ENCODE results near the gene RFX2. TPM values are rescaled to one million over a fixed set of nuclear protein-coding genes. Genes with fewer than 3 reads are reported as not detected.
"Not testable (repeated sequence)": the region's sequence is repeated elsewhere in the genome, so short reads cannot be mapped to it uniquely, and the experiment has no call there.

Gene RFX2
- total and polyA plus RNA-seq, 4 donors: 0.67 to 5.1 (median 2.8) TPM

GRCh38 chr19:5987077-5987818, 123.1 kb downstream of the RFX2 start:
- peak overlapping the region; percentile 52 to 69 for H3K9ac ChIP-seq (ENCODE audit: low read depth in 1 of 2, low read length in 2 of 2)
- 20% methylated on average over 17 of the region's 17 CpGs for WGBS
- TF ChIP-seq HNF4A (conservative IDR thresholded peaks at IDR 0.05) (peak; percentile 43 to 61), HNF4G (IDR thresholded peaks at IDR 0.05) (no peak), FOXA2 (IDR thresholded peaks at IDR 0.05) (peak; percentile 20), RAD21 (IDR thresholded peaks at IDR 0.05) (peak; percentile 95 to 97), CTCF (IDR thresholded peaks at IDR 0.05; ENCODE audit: low read depth, low read length, missing input control) (peak; percentile 98)
- no peaks in the 10 kb centered on the region for H3K27me3 ChIP-seq (ENCODE audit: control insufficient read depth in 4 of 4, insufficient read depth in 4 of 4, low read length in 3 of 4)
- no peaks in the 10 kb centered on the region for H3K9me3 ChIP-seq (ENCODE audit: control insufficient read depth in 4 of 4, low read length in 3 of 4)
- peak overlapping the region; percentile 20 to 59 (median 37) for H3K4me3 ChIP-seq (ENCODE audit: low read depth in 1 of 3, low read length in 3 of 3)
- H3K27ac ChIP-seq (ENCODE audit: low read depth in 1 of 2, low read length in 2 of 2): peak overlapping the region in 1 of 2 donors; percentile 39
- peaks cover 0 to 22% (median 2%) of the 10 kb centered on the region in 4 donors for H3K4me1 ChIP-seq (ENCODE audit: control insufficient read depth in 4 of 4, insufficient read depth in 4 of 4, low read length in 3 of 4)
- peak; percentile 85 for DNase-seq (ENCODE audit: low spot score)
- H3K36me3 ChIP-seq (ENCODE audit: control insufficient read depth in 4 of 4, insufficient read depth in 3 of 4, low read depth in 1 of 4, low read length in 3 of 4): no peaks in the 10 kb centered on the region

- 96% methylated on average over 5 of the region's 5 CpGs for WGBS
- not testable (repeated sequence) for H3K27me3 ChIP-seq (ENCODE audit: control insufficient read depth in 4 of 4, insufficient read depth in 4 of 4, low read length in 3 of 4); H3K27ac ChIP-seq (ENCODE audit: low read depth in 1 of 2, low read length in 2 of 2); H3K9ac ChIP-seq (ENCODE audit: low read depth in 1 of 2, low read length in 2 of 2); H3K4me3 ChIP-seq (ENCODE audit: low read depth in 1 of 3, low read length in 3 of 3); DNase-seq (ENCODE audit: low spot score); H3K36me3 ChIP-seq (ENCODE audit: control insufficient read depth in 4 of 4, insufficient read depth in 3 of 4, low read depth in 1 of 4, low read length in 3 of 4); H3K9me3 ChIP-seq (ENCODE audit: control insufficient read depth in 4 of 4, low read length in 3 of 4)
- peaks cover 0 to 25% (median 2%) of the 10 kb centered on the region in 4 donors for H3K4me1 ChIP-seq (ENCODE audit: control insufficient read depth in 4 of 4, insufficient read depth in 4 of 4, low read length in 3 of 4)
Observed at GRCh38 chr19:5985837-5986236, 124.5 kb downstream of the RFX2 start.

GRCh38 chr19:5985098-5985783, 125.1 kb downstream of the RFX2 start:
- Histone ChIP-seq H3K4me1 (ENCODE audit: control insufficient read depth in 4 of 4, insufficient read depth in 4 of 4, low read length in 3 of 4) (peaks cover 1 to 29% (median 5%) of the 10 kb centered on the region in 4 donors), H3K9ac (ENCODE audit: low read depth in 1 of 2, low read length in 2 of 2) (no peak overlapping the region), H3K4me3 (ENCODE audit: low read depth in 1 of 3, low read length in 3 of 3) (no peak overlapping the region), H3K27me3 (ENCODE audit: control insufficient read depth in 4 of 4, insufficient read depth in 4 of 4, low read length in 3 of 4) (no peaks in the 10 kb centered on the region), H3K9me3 (ENCODE audit: control insufficient read depth in 4 of 4, low read length in 3 of 4) (no peaks in the 10 kb centered on the region), H3K36me3 (ENCODE audit: control insufficient read depth in 4 of 4, insufficient read depth in 3 of 4, low read depth in 1 of 4, low read length in 3 of 4) (no peaks in the 10 kb centered on the region), H3K27ac (ENCODE audit: low read depth in 1 of 2, low read length in 2 of 2) (no peak overlapping the region)
- no peak for DNase-seq (ENCODE audit: low spot score)
- 93% methylated on average over 12 of the region's 12 CpGs for WGBS
- no peak for TF ChIP-seq YY1 (IDR thresholded peaks at IDR 0.05)
- TF ChIP-seq RXRA (IDR thresholded peaks at IDR 0.05): no peak
- no peak for TF ChIP-seq HNF4G (IDR thresholded peaks at IDR 0.05)
- TF ChIP-seq FOXA2 (IDR thresholded peaks at IDR 0.05): no peak
- TF ChIP-seq RAD21 (IDR thresholded peaks at IDR 0.05): no peak
- TF ChIP-seq JUND (IDR thresholded peaks at IDR 0.05): no peak
- no peak for TF ChIP-seq MAX (IDR thresholded peaks at IDR 0.05)

GRCh38 chr19:5984600-5984999, 125.7 kb downstream of the RFX2 start:
- WGBS: 85% methylated on average over 4 of the region's 4 CpGs
- Histone ChIP-seq H3K27me3 (ENCODE audit: control insufficient read depth in 4 of 4, insufficient read depth in 4 of 4, low read length in 3 of 4) (no peaks in the 10 kb centered on the region), H3K27ac (ENCODE audit: low read depth in 1 of 2, low read length in 2 of 2) (no peak overlapping the region), H3K9ac (ENCODE audit: low read depth in 1 of 2, low read length in 2 of 2) (no peak overlapping the region), H3K4me1 (ENCODE audit: control insufficient read depth in 4 of 4, insufficient read depth in 4 of 4, low read length in 3 of 4) (peaks cover 1 to 31% (median 8%) of the 10 kb centered on the region in 4 donors), H3K9me3 (ENCODE audit: control insufficient read depth in 4 of 4, low read length in 3 of 4) (no peaks in the 10 kb centered on the region), H3K4me3 (ENCODE audit: low read depth in 1 of 3, low read length in 3 of 3) (no peak overlapping the region), H3K36me3 (ENCODE audit: control insufficient read depth in 4 of 4, insufficient read depth in 3 of 4, low read depth in 1 of 4, low read length in 3 of 4) (no peaks in the 10 kb centered on the region)
- TF ChIP-seq YY1 (IDR thresholded peaks at IDR 0.05): no peak
- TF ChIP-seq FOXA2 (IDR thresholded peaks at IDR 0.05): no peak
- TF ChIP-seq MAX (IDR thresholded peaks at IDR 0.05): no peak
- TF ChIP-seq REST (IDR thresholded peaks at IDR 0.05): no peak
- no peak for TF ChIP-seq RXRA (IDR thresholded peaks at IDR 0.05)
- DNase-seq (ENCODE audit: low spot score): no peak
